EH (cell line): ENCODE measurements around the gene MT1E.
"Not testable (repeated sequence)": the region's sequence is repeated elsewhere in the genome, so short reads cannot be mapped to it uniquely, and the experiment has no call there.

Experiments
- DNase-seq: peaks from one replicate; pipeline ENCODE4 v3.0.0-alpha.2; 2015; ENCODE audit warnings: low read depth

MT1E gene

DNA sequence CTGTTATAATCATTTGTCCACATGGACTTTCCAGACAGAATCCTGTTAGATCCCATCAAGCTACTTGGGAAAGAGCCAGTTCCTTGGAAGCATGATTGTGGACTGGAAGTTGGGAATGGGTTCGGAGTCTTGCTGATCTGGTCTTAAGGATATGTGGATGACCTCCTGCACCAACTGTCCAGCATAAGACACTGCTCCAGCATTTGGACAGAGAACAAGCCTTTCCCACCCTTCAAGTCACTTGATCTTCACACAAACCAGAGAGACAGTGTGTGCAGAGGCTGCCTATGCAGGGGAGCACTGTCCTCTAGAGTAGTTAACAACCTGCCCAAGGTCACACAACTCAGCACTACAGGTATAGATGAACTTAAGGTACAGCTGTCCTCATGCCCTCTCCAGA is 20.3 kb downstream of the MT1E start:
- DNase-seq = no peak

DNA sequence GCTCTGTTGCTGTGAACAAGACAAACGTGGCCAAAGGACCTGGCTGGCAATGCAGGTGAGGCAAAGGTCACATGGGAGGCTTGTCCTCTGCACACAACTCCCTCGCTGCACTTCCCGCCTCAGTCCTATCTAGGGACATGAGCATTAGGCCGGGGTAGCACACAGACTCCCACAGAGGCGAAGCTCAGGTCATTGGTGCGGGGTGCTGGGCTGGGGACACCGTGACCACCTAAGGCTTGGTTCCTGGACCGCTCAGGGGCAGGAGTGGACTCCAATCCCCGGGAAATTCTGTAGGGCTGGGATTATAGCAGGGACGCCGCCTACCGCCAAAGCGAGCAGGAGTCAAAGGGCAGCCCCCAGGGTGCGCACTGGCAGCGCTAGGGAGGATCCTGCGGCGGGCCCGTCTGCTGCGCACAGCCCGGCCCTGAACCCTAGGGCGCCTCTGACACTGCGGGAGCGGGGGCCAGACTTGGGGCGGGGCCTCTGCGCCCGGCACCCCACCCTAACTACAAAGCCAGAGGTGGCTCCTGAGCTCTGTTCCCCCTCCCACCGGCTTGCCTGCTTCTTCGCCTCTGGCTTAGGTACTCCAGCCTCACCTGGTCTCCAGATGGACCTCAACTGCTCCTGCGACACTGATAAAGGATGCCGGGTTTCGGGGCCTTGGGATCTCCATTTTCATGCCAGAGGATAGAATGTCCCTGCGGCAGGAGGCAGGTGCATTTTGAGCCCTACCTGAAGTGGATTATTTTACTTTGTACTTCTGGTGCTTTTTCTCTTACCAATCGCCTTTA is 22.3 kb downstream of the MT1E start:
- DNase-seq = no peak

DNA sequence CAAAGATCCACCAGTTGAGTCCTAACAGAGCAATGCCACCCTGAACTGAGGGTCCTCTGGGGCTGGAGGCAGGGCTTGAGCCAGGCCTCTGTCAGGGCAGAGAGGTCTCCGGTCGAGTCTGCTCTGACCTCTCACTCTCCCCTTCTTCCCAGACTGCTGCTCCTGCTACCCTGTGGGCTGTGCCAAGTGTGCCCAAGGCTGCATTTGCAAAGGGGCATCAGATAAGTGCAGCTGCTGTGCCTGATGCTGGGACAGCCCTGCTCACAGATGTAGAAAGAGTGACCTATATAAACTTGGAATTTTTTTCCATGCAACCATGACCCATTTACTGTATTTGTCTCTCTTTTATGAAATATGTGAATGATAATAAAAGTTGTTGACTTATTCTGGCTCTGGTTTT is 23.7 kb downstream of the MT1E start:
- DNase-seq = no peak

DNA sequence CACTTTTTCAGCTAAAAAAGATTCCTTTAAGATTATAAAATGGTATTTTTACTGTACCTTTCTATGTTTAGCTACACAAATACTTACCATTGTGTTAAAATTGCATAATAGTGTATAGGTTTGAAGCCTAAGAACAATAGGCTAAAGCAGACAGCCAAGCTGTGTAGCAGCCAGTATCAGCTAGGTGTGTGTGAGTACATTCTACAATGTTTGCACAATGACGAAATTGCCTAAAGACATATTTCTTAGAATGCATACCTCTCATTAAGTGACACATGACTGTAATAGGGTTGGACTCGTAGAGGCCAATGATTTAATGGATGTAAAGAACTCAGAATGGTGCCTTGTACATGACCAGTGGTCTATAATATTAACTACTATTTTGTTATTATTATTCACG is 24.2 kb downstream of the MT1E start:
- no peak for DNase-seq

DNA sequence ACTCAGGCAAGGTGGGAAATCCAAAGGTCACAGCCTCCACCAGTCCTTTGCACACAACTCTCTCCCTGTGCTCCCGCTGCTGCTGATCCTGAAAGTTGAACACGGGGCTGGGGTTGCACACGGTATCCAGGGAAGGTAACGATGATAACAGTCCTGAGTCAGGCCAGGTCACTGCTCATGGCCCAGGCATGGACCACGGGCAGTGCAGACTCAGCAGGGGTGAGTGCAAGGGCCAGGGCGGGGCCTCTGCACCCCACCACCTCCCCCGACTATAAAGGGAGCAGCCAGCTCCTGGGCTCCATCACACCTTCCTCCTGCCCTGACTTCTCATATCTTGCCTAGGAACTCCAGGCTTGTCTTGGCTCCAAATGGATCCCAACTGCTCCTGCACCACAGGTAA is 26.0 kb downstream of the MT1E start, which contains the start of gene MT1B:
TSS of gene MT1B (plus strand) at position 301 of the 400 bp plus-strand sequence. CDS start at position 369, 68 bp downstream.
- no peak for DNase-seq

DNA sequence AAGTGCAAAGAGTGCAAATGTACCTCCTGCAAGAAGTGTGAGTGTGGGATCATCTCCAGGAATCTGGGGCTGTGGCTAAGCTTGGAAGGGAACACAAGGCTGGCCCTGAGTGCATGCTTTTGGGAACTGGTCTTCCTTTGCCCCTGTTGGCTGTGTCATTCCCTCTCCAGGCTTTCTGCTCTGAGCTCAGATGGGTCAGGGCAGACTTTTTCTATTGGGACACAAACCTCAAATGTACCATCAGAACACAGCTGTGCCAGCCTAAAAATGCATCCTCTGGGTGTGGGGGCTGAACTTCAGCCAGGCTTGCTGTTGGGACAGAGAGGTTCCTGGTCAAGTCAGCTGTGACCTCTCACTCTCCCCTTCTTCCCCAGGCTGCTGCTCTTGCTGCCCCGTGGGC is 27.0 kb downstream of the MT1E start:
- DNase-seq = no peak

DNA sequence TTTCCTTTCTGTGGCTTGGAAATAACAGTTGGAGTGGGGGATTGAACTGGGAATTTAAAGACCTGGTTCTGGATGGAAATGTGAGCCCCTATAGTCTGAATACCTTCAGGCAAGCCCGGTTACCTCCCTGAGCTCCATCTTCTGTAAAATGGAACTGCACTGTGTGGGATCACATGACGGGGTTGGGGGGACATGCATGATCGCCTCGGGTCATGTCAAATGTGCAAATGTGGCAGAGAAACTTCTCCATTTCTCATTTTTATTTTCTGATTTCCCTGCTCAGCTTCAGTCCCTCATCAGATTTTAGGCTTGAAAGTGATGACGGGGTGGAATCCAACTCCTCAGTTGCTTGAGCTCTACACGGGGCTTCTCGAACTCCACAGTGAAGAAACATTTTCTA is 27.6 kb downstream of the MT1E start:
- no peak for DNase-seq

DNA sequence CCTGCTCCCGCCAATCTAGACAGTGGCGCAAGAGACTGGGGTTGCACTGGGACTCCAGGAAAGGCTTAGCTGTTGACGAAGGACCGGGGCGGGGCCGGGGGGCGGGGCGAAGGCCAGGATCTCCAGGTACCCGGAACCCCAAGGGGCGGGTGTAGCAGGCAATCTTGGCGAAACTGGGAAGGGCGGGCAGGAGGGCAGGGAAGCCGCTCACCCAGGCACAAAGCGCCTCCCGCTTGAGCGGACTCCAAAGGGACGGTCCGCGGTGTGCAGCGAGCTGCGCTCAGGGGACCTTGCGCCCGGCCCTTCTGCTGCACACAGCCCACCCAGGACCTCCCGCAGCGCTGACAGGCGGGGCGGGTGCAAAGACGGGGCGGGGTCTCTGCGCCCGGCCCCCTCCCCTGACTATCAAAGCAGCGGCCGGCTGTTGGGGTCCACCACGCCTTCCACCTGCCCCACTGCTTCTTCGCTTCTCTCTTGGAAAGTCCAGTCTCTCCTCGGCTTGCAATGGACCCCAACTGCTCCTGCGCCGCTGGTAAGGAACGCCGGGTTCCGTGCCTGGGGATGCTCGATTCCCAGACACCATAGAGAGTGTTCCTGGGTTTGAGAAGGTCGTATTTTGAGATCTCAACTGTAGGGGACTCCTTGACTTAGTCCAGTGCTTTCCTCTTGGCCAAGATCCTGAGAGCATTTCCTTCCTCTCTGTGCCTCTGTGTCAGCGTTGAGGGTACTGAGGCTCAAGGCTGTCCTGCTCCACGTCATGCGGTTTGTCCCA is 32.2 kb downstream of the MT1E start, which contains the start of gene MT1F:
TSS of gene MT1F (plus strand) at position 405 of the 772 bp plus-strand sequence. CDS start at position 505, 100 bp downstream.
- DNase-seq = peak; percentile 65

DNA sequence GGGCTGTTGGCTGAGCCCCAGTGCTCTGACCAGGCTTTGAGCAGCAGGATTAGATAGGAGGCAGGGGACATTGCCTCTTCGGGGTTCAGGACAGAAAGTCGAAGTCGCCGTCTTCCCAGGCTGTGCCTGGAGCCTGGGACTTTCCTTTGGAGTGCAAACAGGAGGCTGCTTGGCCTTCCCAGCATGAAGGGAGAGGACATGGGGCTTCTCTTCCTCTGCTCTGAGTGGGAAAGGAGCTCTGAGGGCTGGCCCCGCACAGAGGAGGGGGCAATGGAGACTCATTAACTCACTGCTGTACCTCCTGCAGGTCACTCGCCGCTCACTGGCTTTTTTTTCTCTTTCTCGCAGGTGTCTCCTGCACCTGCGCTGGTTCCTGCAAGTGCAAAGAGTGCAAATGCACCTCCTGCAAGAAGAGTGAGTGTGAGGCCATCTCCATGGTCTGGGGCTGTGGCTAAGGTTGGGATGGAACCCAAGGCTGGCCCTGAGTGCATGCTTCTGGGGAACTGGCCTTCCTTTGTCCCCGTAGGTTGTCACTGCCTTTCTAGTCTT is 32.8 kb downstream of the MT1E start:
- DNase-seq = no peak

DNA sequence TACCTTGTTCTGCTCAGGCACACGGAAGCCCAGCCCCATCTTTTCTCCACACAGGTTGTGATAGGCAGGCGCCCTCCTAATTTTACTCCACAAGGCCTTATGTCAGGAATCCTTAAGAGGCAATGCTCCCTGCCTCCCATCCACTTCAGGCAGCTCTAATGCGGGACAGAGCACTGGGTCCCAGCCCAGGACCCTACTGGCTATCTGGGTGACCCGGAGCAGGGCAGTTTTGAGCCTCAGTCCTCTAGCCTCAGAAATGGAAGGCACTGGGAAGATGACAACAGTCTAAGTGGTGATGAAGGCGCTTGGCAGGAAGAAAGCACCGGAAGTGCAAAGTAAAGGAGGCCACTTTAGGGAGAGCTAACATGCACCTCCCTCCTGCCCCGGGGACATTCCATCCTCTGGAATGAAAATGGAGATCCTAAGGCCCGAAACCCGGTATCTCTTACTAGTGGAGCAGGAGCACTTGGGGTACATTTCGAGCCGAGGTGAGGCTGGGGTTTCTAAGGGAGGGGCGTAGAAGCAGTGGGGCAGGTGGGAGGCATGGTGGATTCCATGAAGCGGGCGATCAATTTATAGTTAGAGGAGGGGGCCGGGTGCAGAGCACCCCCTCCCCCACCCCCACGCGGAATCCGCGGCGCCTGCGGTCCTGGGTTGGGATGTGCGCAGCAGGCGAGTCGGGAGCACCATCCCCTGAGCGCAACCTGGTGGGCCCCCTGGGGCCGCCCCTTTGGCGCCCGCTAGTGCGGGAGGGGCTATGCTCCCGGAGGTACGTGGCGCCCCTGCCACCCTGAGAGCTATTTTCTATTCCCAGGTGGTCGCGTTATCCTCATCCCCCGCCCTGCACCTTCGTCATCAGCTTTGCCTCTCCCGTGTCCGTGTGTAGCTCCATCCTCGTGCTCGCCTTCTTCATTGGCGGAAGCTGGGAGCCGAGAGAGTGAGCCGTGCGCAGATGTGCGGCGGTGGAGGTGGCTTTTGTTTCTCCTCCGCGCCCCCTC is 37.1 kb downstream of the MT1E start:
- DNase-seq = no peak

DNA sequence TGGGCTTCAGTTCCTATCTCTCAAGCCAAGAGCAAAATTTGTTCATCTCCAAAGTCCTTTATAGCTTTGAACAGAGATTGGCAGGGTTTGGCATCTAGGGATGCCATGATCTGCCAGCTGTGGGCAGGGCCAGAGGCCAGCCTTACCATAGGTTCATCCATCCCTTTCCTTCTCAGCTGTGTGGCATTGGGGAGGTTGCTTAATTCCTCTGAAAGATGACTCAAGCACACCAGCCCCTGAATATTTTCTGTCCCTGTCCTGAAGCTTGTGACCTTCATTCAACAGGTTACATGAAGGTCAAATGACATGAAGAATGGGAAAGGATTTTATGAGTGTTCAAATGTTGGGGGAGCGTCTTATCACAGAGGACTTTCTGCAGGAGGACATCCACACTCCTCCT is 38.9 kb downstream of the MT1E start:
- DNase-seq = no peak

DNA sequence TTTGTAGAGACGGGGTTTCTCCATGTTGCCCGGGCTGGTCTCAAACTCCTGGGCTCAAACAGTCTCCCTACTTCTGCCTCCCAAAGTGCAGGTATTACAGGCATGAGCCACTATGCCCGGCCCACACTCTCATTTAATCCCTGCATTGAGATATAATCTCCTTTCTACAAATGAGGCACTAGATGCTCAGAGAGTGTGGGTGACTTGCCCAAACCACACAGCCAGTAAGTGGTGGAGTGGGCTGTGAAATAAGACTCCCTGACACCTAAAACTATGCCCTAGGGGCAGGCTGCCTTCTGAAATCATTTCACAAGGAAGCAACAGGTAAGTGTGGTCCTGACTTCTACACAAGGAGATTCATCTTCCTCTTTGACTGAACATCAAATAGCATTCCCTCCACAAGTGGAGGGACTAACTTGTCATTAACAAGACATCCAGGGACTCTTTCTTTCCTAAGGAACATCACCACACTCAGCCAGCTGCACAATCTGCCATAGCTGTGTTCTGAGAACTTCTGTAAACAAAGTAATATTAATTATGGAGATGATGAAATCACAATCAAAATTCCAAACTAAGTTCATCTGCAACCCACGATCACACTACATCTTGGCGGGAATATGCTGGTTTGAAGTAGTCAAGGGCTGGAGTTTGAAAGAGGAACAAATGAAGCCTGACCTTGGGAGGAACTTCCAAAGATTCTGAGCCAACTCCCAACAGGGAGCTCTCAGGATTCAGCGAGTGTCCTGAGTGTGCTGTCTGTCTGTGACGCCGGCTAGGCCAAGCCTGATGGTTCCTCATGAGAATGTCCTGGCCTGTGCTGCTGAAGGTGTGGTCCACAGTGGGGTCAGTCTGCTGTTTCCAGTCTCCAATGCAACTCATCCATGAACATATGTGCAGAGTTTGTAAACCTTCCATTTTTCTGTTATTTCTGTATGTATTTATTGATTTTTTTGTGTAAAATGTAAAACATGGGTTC is 40.0 kb downstream of the MT1E start:
- not testable (repeated sequence) for DNase-seq

DNA sequence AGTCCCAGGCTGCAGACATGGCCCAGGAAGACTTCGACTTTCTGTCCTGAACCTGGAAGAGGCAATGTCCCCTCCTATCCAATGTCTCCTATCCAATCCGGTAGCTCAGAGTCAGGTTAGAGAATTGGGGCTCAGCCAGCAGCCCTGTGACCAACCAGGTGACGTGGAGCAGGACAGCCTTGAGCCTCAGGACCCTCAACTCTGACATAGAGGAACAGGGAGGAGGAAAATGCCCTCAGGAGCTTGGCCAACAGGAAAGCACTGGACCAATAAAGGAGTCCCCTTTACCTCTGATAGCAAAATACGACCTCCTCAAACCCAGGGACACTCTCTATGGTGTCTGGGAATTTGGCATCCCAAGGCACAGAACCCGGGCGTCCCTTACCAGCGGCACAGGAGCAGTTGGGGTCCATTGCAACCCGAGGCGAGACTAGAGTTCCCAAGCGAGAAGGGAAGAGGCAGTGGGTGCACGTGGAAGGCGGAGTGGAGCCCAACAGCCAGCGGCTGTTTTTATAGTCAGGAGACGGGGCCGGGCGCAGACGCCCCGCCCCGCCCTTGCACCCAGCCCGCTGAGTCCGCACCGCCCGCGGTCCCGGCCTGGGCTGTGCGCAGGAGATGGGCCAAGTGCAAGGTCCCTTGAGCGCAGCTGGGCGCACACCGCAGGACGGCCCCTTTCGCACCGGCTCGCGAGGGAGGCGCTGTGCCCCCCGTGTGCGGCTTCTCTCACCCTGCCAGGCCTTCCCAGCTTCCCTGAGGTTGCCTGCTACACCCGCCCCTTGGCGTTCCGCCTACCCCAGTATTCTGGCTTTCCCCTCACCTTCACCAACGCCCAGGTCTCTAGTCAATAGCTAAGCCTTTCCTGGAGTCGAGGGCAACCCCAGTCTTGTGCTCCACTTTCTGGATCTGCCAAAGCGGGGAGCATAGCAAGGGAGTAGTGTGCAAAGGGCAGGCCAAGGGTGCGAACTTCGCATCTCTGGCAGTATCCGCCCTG is 42.3 kb downstream of the MT1E start, which contains the start of gene MT1G:
TSS of gene MT1G (minus strand) at position 485 of the 991 bp plus-strand sequence. CDS start at position 413, 72 bp downstream.
- DNase-seq = peak; percentile 55

DNA sequence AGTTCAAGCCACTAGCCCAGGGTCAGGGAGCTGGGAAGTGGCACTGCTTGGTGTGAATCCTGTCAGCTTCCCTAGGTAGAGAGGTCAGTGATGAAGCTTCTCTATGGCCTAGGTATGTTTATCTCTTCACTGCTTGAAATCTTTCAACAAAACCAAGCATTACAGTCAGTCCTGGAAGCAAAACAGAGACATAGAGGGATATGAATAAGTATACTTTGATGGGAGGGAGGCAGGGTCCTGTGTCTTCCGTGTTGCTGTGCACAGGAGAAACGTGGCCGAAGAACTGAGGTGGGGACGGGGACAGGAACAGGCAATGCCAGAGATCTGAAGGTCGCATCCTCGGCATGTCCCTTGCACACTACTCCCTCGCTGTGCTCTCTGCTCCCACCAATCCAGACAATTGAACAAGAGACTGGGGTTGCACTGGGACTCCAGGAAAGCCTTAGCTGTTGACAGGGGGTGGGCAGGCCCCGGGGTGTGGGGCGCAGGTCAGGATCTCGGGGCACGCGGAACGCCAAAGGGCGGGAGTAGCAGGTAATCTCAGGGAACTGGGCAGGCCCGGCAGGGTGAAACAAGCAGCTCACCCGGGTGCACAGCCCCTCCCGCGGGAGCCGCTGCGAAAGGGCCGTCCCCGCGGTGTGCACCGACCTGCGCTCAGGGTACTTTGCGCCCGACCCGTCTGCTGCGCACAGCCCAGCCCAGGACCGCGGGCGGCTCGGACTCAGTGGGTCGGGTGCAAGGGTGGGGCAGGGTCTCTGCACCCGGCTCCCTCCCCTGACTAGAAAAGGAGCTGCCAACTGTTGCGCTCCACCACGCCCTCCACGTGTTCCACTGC is 43.6 kb downstream of the MT1E start, which contains the start of gene MT1H:
TSS of gene MT1H (plus strand) at position 810 of the 835 bp plus-strand sequence. CDS start 71 bp downstream, outside the sequence.
- no peak for DNase-seq

DNA sequence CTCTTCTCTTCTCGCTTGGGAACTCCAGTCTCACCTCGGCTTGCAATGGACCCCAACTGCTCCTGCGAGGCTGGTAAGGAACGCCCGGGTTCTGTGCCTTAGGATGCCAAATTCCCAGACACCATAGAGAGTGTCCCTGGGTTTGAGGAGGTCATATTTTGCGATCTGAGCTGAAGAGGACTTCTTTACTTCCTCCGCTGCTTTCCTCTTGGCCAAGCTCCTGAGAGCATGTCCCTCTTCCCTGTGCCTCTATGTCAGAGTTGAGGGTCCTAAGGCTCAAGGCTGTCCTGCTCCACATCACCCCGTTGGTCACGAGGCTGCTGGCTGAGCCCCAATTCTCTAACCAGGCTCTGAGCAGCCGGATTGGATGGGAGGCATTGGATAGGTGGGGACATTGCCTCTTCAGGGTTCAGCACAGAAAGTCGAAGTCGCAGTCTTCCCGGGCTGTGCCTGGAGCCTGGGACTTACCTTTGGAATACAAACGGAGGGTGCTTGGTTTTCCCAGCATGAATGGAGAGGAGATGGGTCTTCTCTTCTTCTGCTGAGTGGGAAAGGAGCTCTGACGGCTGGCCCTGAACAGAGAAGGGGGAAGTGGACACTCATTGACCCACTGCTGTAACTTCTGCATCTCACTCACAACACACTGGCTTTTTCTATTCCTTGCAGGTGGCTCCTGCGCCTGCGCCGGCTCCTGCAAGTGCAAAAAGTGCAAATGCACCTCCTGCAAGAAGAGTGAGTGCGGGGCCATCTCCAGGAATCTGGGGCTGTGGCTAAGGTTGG is 44.4 kb downstream of the MT1E start:
- no peak for DNase-seq

DNA sequence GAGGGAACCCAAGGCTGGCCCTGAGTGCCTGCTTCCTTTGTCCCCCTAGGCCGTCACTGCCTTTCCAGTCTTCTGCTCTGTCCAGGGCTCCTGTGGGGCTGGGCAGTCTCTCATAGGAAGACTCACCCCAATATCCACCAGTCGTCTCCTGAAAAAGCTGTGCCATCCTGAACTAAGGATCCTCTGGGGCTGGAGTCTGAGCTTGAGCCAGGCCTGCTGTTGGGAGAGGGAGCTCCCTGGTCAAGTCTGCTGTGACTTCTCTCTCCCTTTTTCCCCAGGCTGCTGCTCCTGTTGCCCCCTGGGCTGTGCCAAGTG is 45.0 kb downstream of the MT1E start:
- no peak for DNase-seq

DNA sequence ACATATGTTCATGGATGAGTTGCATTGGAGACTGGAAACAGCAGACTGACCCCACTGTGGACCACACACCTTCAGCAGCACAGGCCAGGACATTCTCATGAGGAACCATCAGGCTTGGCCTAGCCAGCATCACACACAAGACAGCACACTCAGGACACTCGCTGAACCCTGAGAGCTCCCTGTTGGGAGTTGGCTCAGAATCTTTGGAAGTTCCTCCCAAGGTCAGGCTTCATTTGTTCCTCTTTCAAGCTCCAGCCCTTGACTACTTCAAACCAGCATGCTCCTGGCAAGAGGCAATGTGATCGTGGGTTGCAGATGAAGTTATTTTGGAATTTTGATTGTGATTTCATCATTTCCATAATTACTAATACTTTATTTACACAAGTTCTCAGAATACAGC is 46.1 kb downstream of the MT1E start:
- DNase-seq = not testable (repeated sequence)
